ENCODE measurements around the gene MCAT.
"Not testable (repeated sequence)": the region's sequence is repeated elsewhere in the genome, so short reads cannot be mapped to it uniquely, and the experiment has no call there.

MCAT gene

DNA sequence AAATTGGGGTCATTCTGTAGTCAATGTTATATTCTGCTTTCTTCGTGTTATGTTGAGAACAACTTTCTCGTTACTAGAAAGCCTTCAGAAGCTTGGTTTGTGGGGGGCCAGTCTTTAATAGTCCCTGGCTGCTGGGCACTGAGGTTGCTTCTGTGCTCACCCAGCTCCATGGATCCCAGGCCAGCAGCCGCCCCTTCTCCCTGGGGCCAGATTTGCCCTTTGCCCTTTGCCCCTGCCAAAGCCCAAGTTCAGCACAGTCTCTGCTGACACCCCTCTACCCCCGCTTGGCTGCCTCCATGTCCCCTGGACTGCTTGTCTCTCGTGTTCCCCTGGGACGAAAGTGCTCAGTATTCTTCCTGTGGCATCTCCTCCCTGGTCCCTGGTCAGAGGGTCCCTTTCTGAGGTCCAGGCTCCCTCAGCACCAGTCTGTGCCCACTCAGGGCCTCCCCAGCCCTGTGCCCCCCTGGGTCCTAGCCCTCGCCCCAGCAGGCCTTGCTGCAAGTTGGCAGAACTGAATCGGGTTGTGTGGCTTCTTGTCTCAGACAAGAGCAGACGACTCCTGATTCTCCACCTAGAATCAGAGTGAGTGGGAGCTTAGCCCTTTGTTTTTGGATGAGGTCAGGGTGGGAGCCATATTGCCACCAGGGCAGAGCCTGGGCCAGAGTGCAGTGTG is 14.8 kb upstream of the MCAT start:
- H3K4me3 ChIP-seq (ENCODE audit: low read depth, low read length) = no peak overlapping the region
- no peak for DNase-seq (ENCODE audit: low read depth)

DNA sequence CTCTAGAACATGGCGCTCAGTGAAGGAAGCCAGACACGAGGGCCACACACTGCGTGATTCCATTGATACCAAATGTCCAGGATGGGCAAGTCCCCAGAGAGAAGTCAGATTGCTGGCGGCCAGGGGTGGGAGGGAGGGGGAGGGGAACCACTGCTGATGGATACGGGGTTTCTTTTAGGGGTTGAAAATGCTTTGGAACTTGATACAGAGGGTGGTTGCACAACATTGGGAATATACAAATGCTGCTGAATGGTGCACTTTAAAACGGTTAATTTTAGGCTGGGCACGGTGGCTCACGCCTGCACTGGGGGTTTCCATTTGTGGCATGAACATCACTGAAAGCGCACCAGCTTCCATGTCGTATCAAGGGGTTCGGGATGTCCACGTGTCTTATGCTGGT is 13.2 kb upstream of the MCAT start:
- no peak overlapping the region for H3K4me3 ChIP-seq (ENCODE audit: low read depth, low read length)
- no peak for DNase-seq (ENCODE audit: low read depth)

DNA sequence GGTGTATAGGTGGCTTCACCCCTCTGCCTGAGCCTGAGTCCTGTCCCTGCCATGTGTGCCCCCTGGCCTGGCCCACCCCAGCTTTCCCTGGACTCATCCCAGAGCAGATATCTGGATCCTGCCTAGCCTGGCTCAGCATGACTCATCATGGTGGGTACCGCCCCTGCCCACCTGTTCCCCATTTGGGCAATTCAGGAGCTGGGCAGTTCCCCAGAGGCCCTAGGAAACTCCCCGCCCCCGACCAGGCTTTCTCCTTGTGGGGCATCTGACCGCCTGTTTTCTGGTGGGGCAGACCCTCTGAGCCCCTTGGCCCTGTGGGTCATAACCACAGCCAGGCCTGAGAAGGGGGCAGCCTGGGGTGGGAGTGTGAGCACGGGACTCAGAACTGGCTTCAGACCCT is 12.6 kb upstream of the MCAT start:
- no peak overlapping the region for H3K4me3 ChIP-seq (ENCODE audit: low read depth, low read length)
- no peak for DNase-seq (ENCODE audit: low read depth)

DNA sequence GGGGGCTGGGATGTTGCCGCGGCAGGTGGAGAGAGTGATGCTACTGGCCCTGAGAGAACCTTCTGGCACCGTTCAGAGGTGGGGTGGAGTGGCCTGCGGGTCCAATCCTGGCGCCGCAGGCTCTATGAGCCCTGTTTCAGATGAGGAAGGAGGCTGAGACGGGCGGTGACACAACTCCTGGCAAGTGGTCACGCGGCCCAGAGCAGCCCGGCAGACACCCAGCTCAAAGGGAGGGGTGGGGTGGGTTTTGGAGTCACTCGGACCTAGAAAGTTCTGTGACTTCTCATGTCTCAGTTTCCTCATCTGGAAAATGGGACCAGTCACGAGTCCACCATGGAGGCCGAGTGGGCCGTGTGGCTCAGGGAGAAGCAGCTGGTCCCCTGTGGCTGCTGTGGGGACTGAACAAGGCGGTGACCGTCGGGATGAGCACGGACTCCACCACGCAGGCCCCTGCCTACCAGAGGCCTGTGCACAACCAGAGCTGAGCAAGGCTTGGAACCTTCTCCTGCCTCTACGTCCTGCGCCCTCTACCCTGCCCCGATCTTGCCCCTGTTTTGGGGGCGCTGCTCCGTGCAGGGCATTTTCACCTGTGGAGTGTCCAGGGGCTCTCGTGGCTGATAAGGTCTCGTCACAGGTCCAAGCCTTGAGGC is 11.8 kb upstream of the MCAT start:
- no peak overlapping the region for H3K4me3 ChIP-seq (ENCODE audit: low read depth, low read length)
- DNase-seq (ENCODE audit: low read depth) = no peak

DNA sequence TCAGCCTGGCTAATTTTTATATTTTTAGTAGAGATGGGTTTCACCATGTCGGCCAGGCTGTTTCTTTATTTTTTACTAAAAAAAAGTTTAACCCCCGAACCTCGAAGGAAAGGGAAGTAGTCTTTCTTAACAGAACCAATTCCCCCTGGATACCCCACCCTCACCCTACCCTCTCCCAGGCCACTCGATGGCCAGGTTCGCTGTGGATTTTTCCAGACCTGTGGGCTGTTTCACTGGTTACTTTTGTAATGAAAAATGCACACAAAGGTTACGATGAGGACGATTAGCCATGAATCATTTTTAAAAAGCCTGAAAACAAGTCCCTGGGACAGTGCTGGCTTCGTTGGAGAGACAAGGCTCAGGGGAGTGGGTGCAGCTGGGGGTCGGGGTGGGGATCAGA is 10.7 kb upstream of the MCAT start:
- no peak overlapping the region for H3K4me3 ChIP-seq (ENCODE audit: low read depth, low read length)
- no peak for DNase-seq (ENCODE audit: low read depth)

DNA sequence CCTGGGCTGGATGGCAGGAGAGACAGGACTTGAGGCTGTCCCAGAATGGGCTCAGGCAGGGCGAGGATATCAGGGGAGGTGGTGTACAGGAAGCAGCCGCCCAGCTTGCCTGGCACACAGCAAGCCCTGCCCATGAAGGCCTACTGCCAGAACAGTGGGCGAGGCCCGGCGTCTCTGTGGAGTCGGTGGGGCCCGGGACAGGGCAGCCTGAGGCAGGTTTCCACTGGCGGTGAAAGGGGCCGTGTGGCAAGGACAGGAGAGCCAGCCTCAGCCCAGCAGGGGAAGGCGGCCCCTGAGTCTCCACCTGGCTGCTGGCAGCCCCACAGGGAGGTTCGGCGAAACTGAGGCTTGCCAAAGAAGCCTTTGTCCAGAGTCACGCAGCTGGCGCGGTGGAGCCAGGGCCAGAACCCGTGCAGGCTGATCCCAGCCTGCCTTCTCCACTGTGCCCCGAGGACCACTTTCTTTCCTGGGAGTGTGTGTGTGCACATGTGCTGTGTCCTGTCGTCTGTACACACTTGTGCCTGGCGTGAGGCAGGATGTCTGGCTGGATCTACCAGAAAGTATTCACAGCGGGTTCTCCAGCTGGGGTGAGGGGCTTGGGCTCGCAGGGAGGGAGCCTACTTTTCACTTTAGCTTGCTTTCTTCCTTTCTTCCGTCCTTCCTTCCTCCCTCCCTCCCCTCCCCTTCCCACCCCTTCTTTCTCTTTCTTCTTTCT is 9.3 kb upstream of the MCAT start:
- peak overlapping the region; percentile 79 for H3K4me3 ChIP-seq (ENCODE audit: low read depth, low read length)
- no peak for DNase-seq (ENCODE audit: low read depth)

DNA sequence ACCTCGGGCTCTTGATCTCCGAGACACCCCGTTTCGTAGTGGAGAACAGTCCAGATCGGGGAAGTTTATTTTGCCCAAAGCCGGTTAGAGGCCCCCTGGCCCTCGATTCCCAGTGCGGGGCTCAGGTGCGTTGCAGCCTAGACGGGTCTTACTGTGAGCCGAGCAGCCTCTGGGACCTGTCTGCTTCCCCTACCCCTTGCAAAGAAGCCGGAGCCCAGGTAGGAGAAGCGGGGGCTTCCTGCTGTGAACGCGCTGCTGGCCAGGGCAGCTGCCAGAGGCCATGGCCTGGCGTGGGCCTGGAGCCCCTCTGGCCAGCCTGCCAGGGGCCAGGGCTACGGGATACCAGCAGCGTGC is 8.8 kb upstream of the MCAT start:
- DNase-seq (ENCODE audit: low read depth) = no peak
- peak overlapping the region; percentile 79 for H3K4me3 ChIP-seq (ENCODE audit: low read depth, low read length)

DNA sequence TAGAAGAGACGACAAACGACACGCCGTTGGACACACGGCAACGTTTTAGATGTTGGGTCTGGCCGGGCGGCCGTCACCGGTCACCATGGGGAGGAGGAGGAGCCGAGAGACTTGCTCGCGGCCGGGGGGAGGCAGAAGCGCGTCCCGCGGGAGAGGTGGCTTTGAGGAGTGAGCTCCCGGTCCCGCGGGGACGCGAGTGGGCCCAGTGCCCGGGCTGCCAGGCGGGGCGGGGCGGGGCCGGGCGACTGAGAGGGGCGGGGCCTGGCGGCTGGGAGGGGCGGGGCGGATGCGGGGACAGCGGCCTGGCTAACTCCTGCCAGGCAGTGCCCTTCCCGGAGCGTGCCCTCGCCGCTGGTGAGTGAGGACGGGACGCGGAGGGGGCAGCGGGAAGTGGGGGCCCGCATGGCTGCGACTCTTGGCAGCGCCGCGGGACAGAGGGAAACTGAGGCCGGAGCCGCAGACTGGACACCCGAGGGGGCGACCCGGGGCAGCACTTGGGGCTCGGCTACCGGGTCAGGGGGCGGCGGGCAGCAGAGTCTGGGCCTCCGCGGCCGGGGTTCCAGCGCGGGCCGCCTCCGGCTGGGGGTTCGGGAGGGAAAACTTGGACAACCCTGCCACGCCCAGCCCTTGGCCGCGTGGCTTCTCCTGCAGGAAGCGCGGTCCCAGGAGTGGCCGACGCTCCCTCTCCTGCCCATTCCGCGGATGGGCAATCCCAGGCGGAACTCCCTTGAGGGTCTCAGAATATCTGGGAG is 8.2 kb upstream of the MCAT start, which contains the start of gene TSPO:
TSPO (plus strand) TSS at position 309 of the 752 bp plus-strand sequence. CDS start 7,680 bp downstream, outside the sequence.
- DNase-seq (ENCODE audit: low read depth) = no peak
- peak within 1 kb of the TSS; percentile 79 for H3K4me3 ChIP-seq (ENCODE audit: low read depth, low read length)

DNA sequence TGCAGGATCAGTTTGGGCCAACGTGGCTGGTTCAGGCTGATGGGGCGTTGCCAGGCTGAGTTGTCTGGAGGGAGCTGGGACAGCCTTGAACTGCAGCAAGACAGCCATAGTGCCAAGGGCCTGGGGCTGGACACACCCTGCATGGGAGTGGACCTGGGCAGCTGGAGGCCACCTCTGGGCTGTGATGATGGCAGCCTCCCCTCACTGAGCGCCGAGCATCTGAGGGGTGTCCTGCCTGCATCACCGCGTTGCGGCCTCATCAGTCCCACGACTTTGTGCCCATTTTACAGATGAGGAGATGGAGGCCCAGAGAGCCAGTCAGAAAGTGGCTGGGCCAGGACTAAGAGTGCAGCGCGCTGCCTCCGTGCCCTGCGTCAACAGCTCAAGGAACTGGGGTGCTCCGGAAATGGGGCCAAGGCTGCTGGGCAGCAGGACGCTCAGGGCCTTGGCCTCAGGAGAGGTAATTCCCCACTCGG is 7.6 kb upstream of the MCAT start:
- no peak for DNase-seq (ENCODE audit: low read depth)
- H3K4me3 ChIP-seq (ENCODE audit: low read depth, low read length) = peak overlapping the region; percentile 79

DNA sequence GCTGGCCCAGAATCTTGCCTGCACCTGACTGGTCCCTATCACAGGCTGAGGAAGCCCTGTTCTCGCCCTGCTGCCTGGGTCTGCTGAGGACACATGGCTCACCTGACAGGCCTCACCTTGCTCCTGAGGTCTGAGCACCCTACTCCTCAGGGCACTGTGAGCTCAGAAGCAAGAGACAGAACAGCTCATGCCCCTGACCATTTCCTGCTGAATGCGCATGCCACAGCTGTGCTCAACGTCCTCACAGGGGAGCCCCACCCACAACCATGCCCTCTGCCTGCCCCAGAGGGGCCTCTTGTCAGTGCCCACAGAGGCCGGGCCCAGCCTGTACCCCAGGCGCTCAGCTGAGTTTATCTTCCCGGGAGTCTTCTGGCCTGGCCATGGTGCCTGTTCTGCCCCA is 5.4 kb upstream of the MCAT start:
- H3K4me3 ChIP-seq (ENCODE audit: low read depth, low read length) = no peak overlapping the region
- no peak for DNase-seq (ENCODE audit: low read depth)

DNA sequence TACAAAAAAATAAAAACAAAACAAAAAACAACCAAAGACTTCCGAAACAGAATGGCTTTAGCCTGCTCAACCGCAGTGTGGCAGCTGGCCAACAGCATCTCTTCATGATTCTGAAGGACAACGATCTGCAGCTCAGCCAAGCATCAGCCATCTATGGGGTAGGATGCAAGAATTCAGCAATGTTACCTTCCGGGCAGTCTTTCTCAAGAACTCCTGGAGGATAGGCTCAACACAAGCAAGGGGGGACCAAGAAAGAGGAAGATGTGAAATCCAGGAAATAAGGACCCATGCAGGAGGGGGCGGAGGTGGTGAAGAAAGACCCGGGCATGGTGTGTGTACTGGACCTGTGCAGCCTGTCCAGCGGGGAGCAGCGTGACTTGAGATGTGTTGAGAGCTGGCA is 4.6 kb upstream of the MCAT start:
- no peak overlapping the region for H3K4me3 ChIP-seq (ENCODE audit: low read depth, low read length)
- DNase-seq (ENCODE audit: low read depth) = no peak

DNA sequence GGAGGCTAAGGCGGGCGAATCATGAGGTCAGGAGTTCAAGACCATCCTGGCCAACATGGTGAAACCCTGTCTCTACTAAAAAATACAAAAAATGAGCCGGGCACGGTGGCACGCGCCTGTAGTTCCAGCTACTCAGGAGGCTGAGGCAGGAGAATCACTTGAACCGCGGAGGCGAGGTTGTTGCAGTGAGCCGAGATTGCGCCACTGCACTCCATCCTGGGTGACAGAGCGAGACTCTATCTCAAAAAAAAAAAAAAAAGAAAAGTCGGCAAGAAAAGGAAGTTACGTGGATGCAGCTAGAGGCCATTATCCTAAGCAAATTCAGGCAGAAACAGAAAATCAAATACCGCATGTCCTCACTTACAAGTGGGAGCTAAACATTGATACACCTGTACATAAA is 3.1 kb upstream of the MCAT start:
- not testable (repeated sequence) for DNase-seq (ENCODE audit: low read depth); H3K4me3 ChIP-seq (ENCODE audit: low read depth, low read length)

DNA sequence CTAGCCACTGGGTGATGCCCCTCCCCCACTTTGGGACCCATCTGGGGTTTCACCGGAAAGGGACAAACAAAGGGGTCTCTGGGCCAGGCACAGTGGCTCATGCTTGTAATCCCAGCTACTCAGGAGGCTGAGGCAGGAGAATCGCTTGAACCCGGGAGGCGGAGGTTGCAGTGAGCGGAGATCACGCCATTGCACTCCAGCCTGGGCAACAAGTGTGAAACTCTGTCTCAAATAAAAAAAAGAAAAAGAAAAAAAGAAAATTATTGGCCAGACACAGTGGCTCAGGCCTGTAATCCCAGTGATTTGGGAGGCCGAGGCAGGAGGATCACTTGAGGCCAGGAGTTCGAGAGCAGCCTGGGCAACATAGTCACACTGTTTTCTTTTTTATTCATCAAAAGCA is 2.2 kb upstream of the MCAT start:
- not testable (repeated sequence) for H3K4me3 ChIP-seq (ENCODE audit: low read depth, low read length); DNase-seq (ENCODE audit: low read depth)

DNA sequence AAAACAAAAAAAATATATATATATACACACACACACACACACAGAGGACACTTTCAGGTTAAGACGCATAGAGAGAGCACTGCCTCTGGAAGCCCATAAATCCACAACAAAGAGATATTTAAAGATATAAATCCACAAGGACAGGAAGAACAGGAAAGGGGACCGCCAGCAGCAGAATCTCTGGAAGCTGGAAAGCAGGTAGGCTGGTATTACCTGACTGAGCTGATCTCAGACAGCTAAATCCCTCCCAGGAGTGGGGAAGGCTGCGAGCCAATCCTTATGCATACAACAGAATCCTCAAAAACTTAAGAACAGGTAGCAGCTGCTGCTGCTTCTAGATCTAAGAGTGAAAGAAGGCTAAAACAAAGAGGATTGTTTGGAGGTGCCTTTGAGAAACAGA is 1.8 kb upstream of the MCAT start:
- no peak for DNase-seq (ENCODE audit: low read depth)
- H3K4me3 ChIP-seq (ENCODE audit: low read depth, low read length) = no peak overlapping the region

DNA sequence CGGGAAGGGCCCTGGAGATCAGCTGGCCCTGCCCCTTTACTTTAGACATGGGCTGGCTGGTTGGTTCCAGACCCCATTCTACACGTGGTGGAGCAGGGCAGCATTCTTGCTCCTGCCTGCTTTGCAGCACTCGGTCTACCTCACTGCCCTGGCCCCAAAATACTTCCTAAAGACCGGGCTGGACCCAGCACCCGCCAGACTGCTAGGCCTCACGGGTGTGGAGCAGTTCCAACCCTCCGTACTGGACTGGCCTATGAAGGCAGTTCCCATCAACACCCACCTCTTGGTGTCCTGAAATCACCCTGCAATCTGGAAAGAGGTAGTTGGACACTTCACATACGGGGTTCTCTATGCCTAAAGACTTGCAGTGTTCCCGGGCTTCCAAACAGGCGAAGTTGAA is 6.4 kb downstream of the MCAT start:
- H3K4me3 ChIP-seq (ENCODE audit: low read depth, low read length) = no peak overlapping the region
- DNase-seq (ENCODE audit: low read depth) = no peak

DNA sequence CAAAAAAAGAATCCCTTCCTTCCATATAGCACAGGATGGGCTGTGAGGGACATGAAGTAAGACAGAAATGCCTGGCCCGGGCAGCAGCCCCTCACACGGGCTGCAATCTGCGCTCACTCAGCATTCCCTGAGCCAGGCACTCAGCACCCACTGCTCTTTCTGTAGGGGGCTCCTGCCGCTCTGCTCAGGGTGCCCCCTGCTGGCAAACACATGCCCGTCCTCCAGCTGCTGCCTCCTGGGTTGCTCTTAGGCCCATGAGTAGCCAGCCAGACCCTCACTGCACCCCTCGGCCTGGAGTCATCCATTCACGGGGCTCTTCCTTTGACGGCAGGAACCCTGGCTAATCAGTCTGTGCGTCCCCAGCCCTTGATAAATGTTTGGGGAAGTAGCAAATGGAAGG is 6.9 kb downstream of the MCAT start:
- DNase-seq (ENCODE audit: low read depth) = no peak
- no peak overlapping the region for H3K4me3 ChIP-seq (ENCODE audit: low read depth, low read length)

DNA sequence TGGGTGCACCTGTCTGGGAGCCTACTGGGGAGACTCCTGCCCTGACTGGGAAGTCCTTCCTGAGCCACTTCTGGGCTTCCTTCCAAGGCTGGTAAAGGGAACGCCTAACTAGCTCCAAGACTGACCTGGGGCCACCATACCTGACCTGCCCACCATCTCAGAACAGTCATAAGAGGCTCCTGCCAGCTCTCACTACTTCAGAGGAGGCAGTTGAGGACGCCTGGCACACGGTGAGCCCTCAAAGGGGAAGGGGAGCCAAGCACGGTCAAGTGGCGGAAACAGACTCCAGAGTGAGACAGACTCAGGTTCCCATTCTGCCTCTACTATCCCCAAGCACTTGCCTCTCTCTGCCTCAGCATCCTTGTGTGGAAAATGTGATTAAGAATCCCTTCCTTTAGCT is 7.6 kb downstream of the MCAT start:
- DNase-seq (ENCODE audit: low read depth) = no peak
- no peak overlapping the region for H3K4me3 ChIP-seq (ENCODE audit: low read depth, low read length)

DNA sequence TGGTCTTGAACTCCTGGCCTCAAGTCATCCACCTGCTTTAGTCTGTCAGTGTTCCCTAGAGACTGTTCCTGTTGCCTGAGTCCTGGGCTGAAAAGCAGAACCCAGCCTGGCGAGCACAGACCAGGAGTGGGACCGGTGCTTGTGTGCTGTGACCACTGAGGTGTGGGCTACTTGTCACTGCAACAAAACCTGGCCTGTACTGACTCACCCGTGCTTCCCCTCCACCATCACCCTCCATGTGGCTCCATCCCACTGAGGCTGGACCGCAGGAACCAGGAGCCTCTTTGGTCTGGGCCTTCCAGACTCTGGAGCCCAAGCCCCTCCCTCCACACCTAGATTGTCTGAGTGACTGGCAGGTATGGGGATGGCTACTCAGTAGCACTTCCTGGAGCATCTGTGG is 8.6 kb downstream of the MCAT start:
- DNase-seq (ENCODE audit: low read depth) = no peak
- H3K4me3 ChIP-seq (ENCODE audit: low read depth, low read length) = no peak overlapping the region

DNA sequence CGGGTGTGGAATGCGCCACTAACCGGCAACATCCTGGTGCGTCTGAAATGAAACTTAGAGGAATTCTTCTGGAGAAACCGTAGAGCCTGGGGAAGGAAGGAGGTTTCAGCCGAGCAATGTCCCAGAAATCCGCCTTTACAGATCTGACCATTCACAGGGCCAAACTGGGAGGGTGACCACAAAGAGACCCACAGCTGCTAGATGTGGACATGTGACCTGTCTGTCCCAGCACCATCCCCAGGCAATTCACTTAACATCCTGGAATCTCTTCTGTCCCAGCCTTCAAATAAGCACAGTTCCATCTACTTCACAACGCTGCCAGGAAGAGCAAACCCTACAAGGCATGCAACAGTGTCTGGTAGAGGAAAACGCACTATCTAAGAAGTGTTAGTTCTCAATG is 9.8 kb downstream of the MCAT start:
- H3K4me3 ChIP-seq (ENCODE audit: low read depth, low read length) = no peak overlapping the region
- DNase-seq (ENCODE audit: low read depth) = no peak

Measured in skeletal muscle cell (primary cell).